ENCODE data around the gene CHCT1. TPM values are rescaled to one million over a fixed set of nuclear protein-coding genes. Genes with fewer than 3 reads are reported as not detected.

The CHCT1 gene
- total and polyA plus RNA-seq, 2 of the 8 experiments (the other 6 are each of a cell fraction or from before 2014, with no cell fraction given) = 0.06 TPM; not detected in 1

GRCh38 chr17:60443713-60444112 is 21.4 kb downstream of the CHCT1 start:
- FAIRE-seq = no peak
- Histone ChIP-seq H3K4me2 (ENCODE audit: insufficient read depth in 1 of 2, low read depth in 2 of 2, low read length in 2 of 2) (no peak overlapping the region), H3K27ac (ENCODE audit: low read depth, low read length) (no peak overlapping the region), H3K4me1 (replicated peaks in 1 of 4; ENCODE audit: control insufficient read depth in 3 of 4, insufficient read depth in 4 of 4, low read length in 3 of 4) (peaks cover 0 to 3% (median 0%) of the 10 kb centered on the region in 4 experiments; a peak in 1 of 7 replicates), H2BK20ac (ENCODE audit: low read length) (no peak overlapping the region), H3K9ac (replicated peaks in 1 of 4; ENCODE audit: extremely low read depth in 1 of 4, low read depth in 3 of 4, low read length in 3 of 4) (no peak overlapping the region), H2BK5ac (ENCODE audit: low read depth, low read length) (no peak overlapping the region), H3K23ac (ENCODE audit: insufficient read length) (no peak overlapping the region), H2BK12ac (ENCODE audit: low read depth, low read length) (no peak overlapping the region), H3K36me3 (ENCODE audit: control insufficient read depth in 2 of 4, insufficient read depth in 4 of 4, low read length in 3 of 4) (peaks cover 0 to 15% (median 2%) of the 10 kb centered on the region in 4 experiments; a peak in 3 of 8 replicates), H3K79me2 (ENCODE audit: control insufficient read depth in 1 of 2, insufficient read depth in 2 of 2, low read length in 2 of 2) (no peaks in the 10 kb centered on the region), H3K18ac (ENCODE audit: extremely low read depth, low read length) (no peak overlapping the region), H3K79me1 (ENCODE audit: low read depth, low read length) (no peaks in the 10 kb centered on the region), H2AK5ac (ENCODE audit: low read depth, low read length) (no peak overlapping the region), H2BK15ac (ENCODE audit: low read length) (no peak overlapping the region), H3K23me2 (ENCODE audit: low read depth, low read length) (no peaks in the 10 kb centered on the region), H3K27me3 (replicated peaks in 1 of 4; ENCODE audit: control insufficient read depth in 3 of 4, extremely low read depth in 1 of 4, insufficient read depth in 3 of 4, low read length in 3 of 4) (no peaks in the 10 kb centered on the region), H4K20me1 (replicated peaks in 1 of 2; ENCODE audit: control insufficient read depth in 1 of 2, insufficient read depth in 2 of 2, low read length in 2 of 2) (no peaks in the 10 kb centered on the region), H4K91ac (replicated peaks; ENCODE audit: insufficient read length, low read length) (no peak overlapping the region), H3K56ac (replicated peaks; ENCODE audit: insufficient read length, low read depth, low read length) (no peak overlapping the region), H3K4ac (replicated peaks; ENCODE audit: insufficient read length, low read depth, low read length) (no peak overlapping the region), H3K4me3 (ENCODE audit: extremely low read depth in 1 of 4, insufficient read depth in 2 of 4, low read depth in 3 of 4, low read length in 4 of 4) (no peak overlapping the region), H4K8ac (ENCODE audit: extremely low read depth, insufficient read depth, low read length) (no peak overlapping the region), H2BK120ac (replicated peaks; ENCODE audit: low read depth, low read length) (no peak overlapping the region), H4K5ac (ENCODE audit: insufficient read length, low read depth, low read length) (no peak overlapping the region), H2AFZ (ENCODE audit: low read length) (no peak overlapping the region), H3K14ac (ENCODE audit: insufficient read length) (no peak overlapping the region), H3K9me3 (ENCODE audit: insufficient read depth in 2 of 2, low read depth in 1 of 2, low read length in 1 of 2) (peaks cover 0 to 3% of the 10 kb centered on the region in 2 experiments; a peak in 2 of 4 replicates)
- 95% methylated on average over 6 of the region's 6 CpGs; no CpG with 5 or more reads in 1 of the 2 experiments for WGBS, 2 experiments (ENCODE audit: extremely low coverage in 1 of 2, insufficient coverage in 1 of 2, insufficient read length in 1 of 2, insufficient replicate concordance in 2 of 2, low coverage in 1 of 2, low lambda C conversion rate in 2 of 2, missing lambda C conversion rate in 1 of 2)
- TF ChIP-seq USF2 (IDR thresholded peaks at IDR 0.05; ENCODE audit: low read length) = no peak
- no peak for TF ChIP-seq CTCF (IDR thresholded peaks at IDR 0.05; ENCODE audit: control extremely low read depth in 1 of 3, insufficient read depth in 1 of 3, low read depth in 1 of 3, low read length in 3 of 3)
- TF ChIP-seq CBX8 (IDR thresholded peaks at IDR 0.05; ENCODE audit: borderline replicate concordance, low read depth, low read length) = no peak
- TF ChIP-seq TAF7 (optimal IDR thresholded peaks at IDR 0.05; ENCODE audit: borderline replicate concordance, low read depth, low read length) = no peak
- TF ChIP-seq CEBPB (IDR thresholded peaks at IDR 0.05; ENCODE audit: low read depth, low read length) = 0 out of 2 replicates have a peak, but pooled peaks have one; percentile 19
- TF ChIP-seq EGR1 (IDR thresholded peaks at IDR 0.05; ENCODE audit: borderline replicate concordance, low read depth, low read length) = no peak
- TF ChIP-seq ATF2 (IDR thresholded peaks at IDR 0.05; ENCODE audit: low read length) = no peak
- no peak for TF ChIP-seq NANOG (IDR thresholded peaks at IDR 0.05; ENCODE audit: insufficient read depth, low read depth, low read length, poor library complexity, severe bottlenecking)
- ChIA-PET CTCF (ENCODE audit: partially characterized antibody) (no interaction called here), POLR2A (ENCODE audit: partially characterized antibody) (no interaction called here)
- DNase-seq (ENCODE audit: low read depth in 1 of 2, low spot score in 2 of 2) = no peak

All from H1 (cell line).